Caco-2 (cell line): Measurements from ENCODE around the gene MICALL2. TPM values are rescaled to one million over a fixed set of nuclear protein-coding genes. Genes with fewer than 3 reads are reported as not detected.

Experiments used
- BruUV-seq: library from RNA; stranded (reverse); fragments of 400-500 nt; replicated peaks from 2 replicates; lab custom pipeline; 2021; lab: Mats Ljungman, UMichigan
- CTCF ChIA-PET: fragments of 300-600 bp; sonication (Branson Sonifier 250); formaldehyde crosslinking; loops from one replicate; lab custom pipeline; 2022; ENCODE audit warnings: antibody characterized with exemption; lab: Charles Lee
- POLR2A ChIA-PET: fragments of 300-600 bp; sonication (Branson Sonifier 250); formaldehyde crosslinking; loops from one replicate; lab custom pipeline; 2022; ENCODE audit warnings: antibody characterized with exemption; lab: Charles Lee
- DNase-seq, 2 experiments: peaks; one replicate each; pipeline versions ENCODE4 v3.0.0 to v3.0.0-alpha.2; 2020 to 2022
- H3K27me3 ChIP-seq: replicated peaks from 2 replicates; pipeline ENCODE4 v1.6.0; 2011; ENCODE audit warnings: low read length; ENCODE audit not compliant: control insufficient read depth, insufficient read depth
- H3K36me3 ChIP-seq: 2 replicates; pipeline ENCODE4 v1.5.1; 2011; ENCODE audit warnings: low read length; ENCODE audit not compliant: control insufficient read depth, insufficient read depth
- H3K4me1 ChIP-seq: fragments of 250-450 bp; sonication (Bioruptor Pico); 2 replicates; pipeline ENCODE4 v1.5.1; 2020; ENCODE audit warnings: mild to moderate bottlenecking
- H3K4me3 ChIP-seq: 2 replicates; pipeline ENCODE4 v1.5.1; 2011; ENCODE audit warnings: low read depth, mild to moderate bottlenecking, control low read depth, low read length
- H3K9me3 ChIP-seq: fragments of 250-450 bp; sonication (Bioruptor Pico); 2 replicates; pipeline ENCODE4 v1.5.1; 2020; ENCODE audit warnings: mild to moderate bottlenecking, moderate library complexity
- H3K27ac Mint-ChIP-seq: one replicate; pipeline ENCODE4 v1.8.0; 2022; ENCODE audit warnings: mixed read lengths; ENCODE audit not compliant: unreplicated experiment
- H3K27me3 Mint-ChIP-seq: one replicate; pipeline ENCODE4 v1.8.0; 2022; ENCODE audit warnings: mixed read lengths; ENCODE audit not compliant: insufficient read depth, unreplicated experiment
- H3K36me3 Mint-ChIP-seq: one replicate; pipeline ENCODE4 v1.8.0; 2022; ENCODE audit warnings: mild to moderate bottlenecking, mixed read lengths; ENCODE audit not compliant: insufficient read depth, unreplicated experiment
- H3K4me1 Mint-ChIP-seq: one replicate; pipeline ENCODE4 v1.8.0; 2022; ENCODE audit warnings: low read depth, mixed read lengths; ENCODE audit not compliant: unreplicated experiment
- H3K4me3 Mint-ChIP-seq: one replicate; pipeline ENCODE4 v1.8.0; 2022; ENCODE audit warnings: mild to moderate bottlenecking, moderate library complexity, mixed read lengths; ENCODE audit not compliant: unreplicated experiment
- H3K9me3 Mint-ChIP-seq: one replicate; pipeline ENCODE4 v1.8.0; 2022; ENCODE audit warnings: mixed read lengths; ENCODE audit not compliant: unreplicated experiment
- CTCF ChIP-seq, 2 experiments: fragments of 200-600 bp in 1 of 2; IDR thresholded peaks; 1 replicate in 1 of 2; 2 replicates in 1 of 2; pipeline versions ENCODE4 v1.5.1 to v1.8.0; 2011 to 2022; ENCODE audit warnings: antibody characterized with exemption in 1 of 2, control low read depth in 1 of 2, inconsistent platforms in 1 of 2, low read depth in 1 of 2, low read length in 1 of 2, mild to moderate bottlenecking in 1 of 2, moderate library complexity in 1 of 2; ENCODE audit not compliant: insufficient read depth in 1 of 2, severe bottlenecking in 1 of 2, unreplicated experiment in 1 of 2
- intact Hi-C: fragments of 100-400 bp; cut with micrococcal nuclease; formaldehyde crosslinking; loops from one replicate; pipeline ENCODE4 v1.10.0; 2022; ENCODE audit not compliant: unreplicated experiment
- total RNA-seq: library from RNA; stranded (reverse); gene quantifications from 2 replicates; pipeline ENCODE4 v1.2.3, GENCODE V29; 2022

MICALL2 gene
- total RNA-seq, 1 experiment from 2014 or later = 14.7 TPM

- Mint-ChIP-seq H3K27me3 (peaks cover 2% of the 10 kb centered on the region), H3K36me3 (no peaks in the 10 kb centered on the region), H3K9me3 (no peaks in the 10 kb centered on the region), H3K4me3 (no peak overlapping the region), H3K27ac (no peak overlapping the region), H3K4me1 (peaks cover 4% of the 10 kb centered on the region)
- ChIA-PET POLR2A (no interaction called here), CTCF (no interaction called here)
- no TSS peak for BruUV-seq
- H3K4me3 ChIP-seq = no peak overlapping the region
- H3K27me3 ChIP-seq = no peaks in the 10 kb centered on the region
- no peak for DNase-seq
- peaks cover 8% of the 10 kb centered on the region; the same call in 1 of the 2 replicates for H3K4me1 ChIP-seq
- no peaks in the 10 kb centered on the region for H3K9me3 ChIP-seq
- TF ChIP-seq CTCF (IDR thresholded peaks at IDR 0.05; ENCODE audit: insufficient read depth in 1 of 2, low read depth in 1 of 2, low read length in 1 of 2, severe bottlenecking in 1 of 2, unreplicated experiment in 1 of 2) = no peak
- no peaks in the 10 kb centered on the region; the same call in 1 of the 2 replicates for H3K36me3 ChIP-seq
- intact Hi-C loops = no loop called here
Observed at GRCh38 chr7:1437155-1437880, 22.0 kb downstream of the MICALL2 start.

GRCh38 chr7:1436608-1437007 is 22.7 kb downstream of the MICALL2 start:
- intact Hi-C loops = no loop called here
- no peaks in the 10 kb centered on the region for H3K27me3 ChIP-seq
- ChIA-PET POLR2A (no interaction called here), CTCF (no interaction called here)
- peaks cover 6% of the 10 kb centered on the region for H3K4me1 Mint-ChIP-seq
- H3K9me3 Mint-ChIP-seq = no peaks in the 10 kb centered on the region
- no peaks in the 10 kb centered on the region; the same call in 1 of the 2 replicates for H3K36me3 ChIP-seq
- H3K4me3 ChIP-seq = no peak overlapping the region
- H3K27ac Mint-ChIP-seq = no peak overlapping the region
- DNase-seq = no peak
- no peak for TF ChIP-seq CTCF (IDR thresholded peaks at IDR 0.05; ENCODE audit: insufficient read depth in 1 of 2, low read depth in 1 of 2, low read length in 1 of 2, severe bottlenecking in 1 of 2, unreplicated experiment in 1 of 2)
- no TSS peak for BruUV-seq
- H3K27me3 Mint-ChIP-seq = peaks cover 2% of the 10 kb centered on the region
- peaks cover 14% of the 10 kb centered on the region; the same call in 1 of the 2 replicates for H3K4me1 ChIP-seq
- no peak overlapping the region for H3K4me3 Mint-ChIP-seq
- H3K9me3 ChIP-seq = no peaks in the 10 kb centered on the region
- H3K36me3 Mint-ChIP-seq = no peaks in the 10 kb centered on the region

- POLR2A ChIA-PET = no interaction called here
- Histone ChIP-seq H3K27me3 (no peaks in the 10 kb centered on the region), H3K4me3 (no peak overlapping the region), H3K9me3 (no peaks in the 10 kb centered on the region), H3K36me3 (no peaks in the 10 kb centered on the region; the same call in 1 of the 2 replicates), H3K4me1 (peaks cover 14% of the 10 kb centered on the region; the same call in 1 of the 2 replicates)
- H3K27ac Mint-ChIP-seq = no peak overlapping the region
- DNase-seq = no peak
- intact Hi-C loops = no loop called here
- H3K4me3 Mint-ChIP-seq = no peak overlapping the region
- H3K9me3 Mint-ChIP-seq = no peaks in the 10 kb centered on the region
- no TSS peak for BruUV-seq
- peaks cover 6% of the 10 kb centered on the region for H3K4me1 Mint-ChIP-seq
- peaks cover 2% of the 10 kb centered on the region for H3K27me3 Mint-ChIP-seq
- CTCF ChIA-PET = no interaction called here
- TF ChIP-seq CTCF (IDR thresholded peaks at IDR 0.05; ENCODE audit: insufficient read depth in 1 of 2, low read depth in 1 of 2, low read length in 1 of 2, severe bottlenecking in 1 of 2, unreplicated experiment in 1 of 2) = no peak
- H3K36me3 Mint-ChIP-seq = no peaks in the 10 kb centered on the region
Observed at GRCh38 chr7:1434891-1435670, 24.2 kb downstream of the MICALL2 start.
